ENCODE data around the gene FBXO42.
"Not testable (repeated sequence)": the region's sequence is repeated elsewhere in the genome, so short reads cannot be mapped to it uniquely, and the experiment has no call there.

FBXO42 gene

GRCh38 chr1:16251381-16251780 is 100.9 kb downstream of the FBXO42 start:
- H3K4me1 Mint-ChIP-seq = peaks cover 14 to 31% of the 10 kb centered on the region in 2 donors
- no peak overlapping the region for H3K27ac Mint-ChIP-seq
- no peak for DNase-seq
- H3K27me3 Mint-ChIP-seq = no peaks in the 10 kb centered on the region
- no peaks in the 10 kb centered on the region for H3K9me3 Mint-ChIP-seq
- ATAC-seq (replicated peaks) = no peak
- H3K36me3 Mint-ChIP-seq = peaks cover 24 to 46% of the 10 kb centered on the region in 2 donors
- H3K4me3 Mint-ChIP-seq = no peak overlapping the region

- H3K27ac Mint-ChIP-seq = no peak overlapping the region
- no peak overlapping the region for H3K4me3 Mint-ChIP-seq
- H3K36me3 Mint-ChIP-seq = peaks cover 25 to 44% of the 10 kb centered on the region in 2 donors
- H3K9me3 Mint-ChIP-seq = no peaks in the 10 kb centered on the region
- DNase-seq (no peak), ATAC-seq (replicated peaks) (no peak)
- no peaks in the 10 kb centered on the region for H3K27me3 Mint-ChIP-seq
- peaks cover 14 to 31% of the 10 kb centered on the region in 2 donors for H3K4me1 Mint-ChIP-seq
Observed at GRCh38 chr1:16250524-16251251, 101.6 kb downstream of the FBXO42 start.

- H3K4me1 Mint-ChIP-seq = peaks cover 14 to 31% of the 10 kb centered on the region in 2 donors
- H3K4me3 Mint-ChIP-seq = peak overlapping the region; percentile 41 to 60
- ATAC-seq (replicated peaks) (peak; percentile 57 to 66), DNase-seq (no peak)
- H3K27ac Mint-ChIP-seq = peak overlapping the region; percentile 44
- no peaks in the 10 kb centered on the region for H3K27me3 Mint-ChIP-seq
- no peaks in the 10 kb centered on the region for H3K9me3 Mint-ChIP-seq
- H3K36me3 Mint-ChIP-seq = peaks cover 23 to 41% of the 10 kb centered on the region in 2 donors
Observed at GRCh38 chr1:16249596-16250241, 102.6 kb downstream of the FBXO42 start.

- peak overlapping the region in 1 of 2 donors; percentile 47 for H3K4me3 Mint-ChIP-seq
- no peak for DNase-seq
- H3K27me3 Mint-ChIP-seq = no peaks in the 10 kb centered on the region
- peaks cover 20 to 41% of the 10 kb centered on the region in 2 donors for H3K36me3 Mint-ChIP-seq
- H3K4me1 Mint-ChIP-seq = peaks cover 14 to 37% of the 10 kb centered on the region in 2 donors
- ATAC-seq (replicated peaks) = peak; percentile 76 to 81
- peak overlapping the region; percentile 44 for H3K27ac Mint-ChIP-seq
- H3K9me3 Mint-ChIP-seq = no peaks in the 10 kb centered on the region
Observed at GRCh38 chr1:16248603-16249516, 103.4 kb downstream of the FBXO42 start.

GRCh38 chr1:16248007-16248436 is 104.3 kb downstream of the FBXO42 start:
- no peak overlapping the region for H3K4me3 Mint-ChIP-seq
- peaks cover 20 to 41% of the 10 kb centered on the region in 2 donors for H3K36me3 Mint-ChIP-seq
- H3K9me3 Mint-ChIP-seq = no peaks in the 10 kb centered on the region
- DNase-seq (no peak), ATAC-seq (replicated peaks) (no peak)
- H3K27ac Mint-ChIP-seq = no peak overlapping the region
- H3K4me1 Mint-ChIP-seq = peaks cover 14 to 37% of the 10 kb centered on the region in 2 donors
- no peaks in the 10 kb centered on the region for H3K27me3 Mint-ChIP-seq

GRCh38 chr1:16247441-16247840 is 104.8 kb downstream of the FBXO42 start:
- H3K9me3 Mint-ChIP-seq = no peaks in the 10 kb centered on the region
- H3K27ac Mint-ChIP-seq = peak overlapping the region; percentile 86
- H3K4me3 Mint-ChIP-seq = no peak overlapping the region

GRCh38 chr1:16246961-16247360 is 105.3 kb downstream of the FBXO42 start:
- Mint-ChIP-seq H3K36me3 (peaks cover 20 to 35% of the 10 kb centered on the region in 2 donors), H3K4me1 (peaks cover 14 to 37% of the 10 kb centered on the region in 2 donors), H3K9me3 (no peaks in the 10 kb centered on the region), H3K27ac (no peak overlapping the region), H3K4me3 (no peak overlapping the region), H3K27me3 (no peaks in the 10 kb centered on the region)
- DNase-seq (no peak), ATAC-seq (replicated peaks) (no peak)

More at GRCh38 chr1:16247441-16247840, 104.8 kb downstream of the FBXO42 start:
- DNase-seq (no peak), ATAC-seq (replicated peaks) (no peak)
- Mint-ChIP-seq H3K36me3 (peaks cover 20 to 38% of the 10 kb centered on the region in 2 donors), H3K4me1 (peaks cover 14 to 37% of the 10 kb centered on the region in 2 donors), H3K27me3 (no peaks in the 10 kb centered on the region)

- not testable (repeated sequence) for ATAC-seq (replicated peaks); H3K4me3 Mint-ChIP-seq; H3K27ac Mint-ChIP-seq; H3K27me3 Mint-ChIP-seq; H3K9me3 Mint-ChIP-seq; DNase-seq
- Mint-ChIP-seq H3K4me1 (peaks cover 14 to 37% of the 10 kb centered on the region in 2 donors), H3K36me3 (peaks cover 17 to 30% of the 10 kb centered on the region in 2 donors)
Observed at GRCh38 chr1:16246239-16246638, 106.0 kb downstream of the FBXO42 start.

- DNase-seq = no peak
- Mint-ChIP-seq H3K9me3 (no peaks in the 10 kb centered on the region), H3K4me3 (no peak overlapping the region), H3K27ac (no peak overlapping the region), H3K4me1 (peaks cover 14 to 32% of the 10 kb centered on the region in 2 donors), H3K27me3 (no peaks in the 10 kb centered on the region), H3K36me3 (peaks cover 15 to 25% of the 10 kb centered on the region in 2 donors)
- no peak for ATAC-seq (replicated peaks)
Observed at GRCh38 chr1:16245476-16246196, 106.6 kb downstream of the FBXO42 start.

GRCh38 chr1:16244650-16245285 is 107.5 kb downstream of the FBXO42 start:
- no peak for DNase-seq
- Mint-ChIP-seq H3K27ac (peak overlapping the region; percentile 59), H3K36me3 (peaks cover 14 to 24% of the 10 kb centered on the region in 2 donors), H3K4me3 (no peak overlapping the region), H3K4me1 (peaks cover 14 to 27% of the 10 kb centered on the region in 2 donors), H3K27me3 (no peaks in the 10 kb centered on the region), H3K9me3 (no peaks in the 10 kb centered on the region)
- ATAC-seq (replicated peaks) = no peak

GRCh38 chr1:16243936-16244649 is 108.2 kb downstream of the FBXO42 start:
- no peaks in the 10 kb centered on the region for H3K27me3 Mint-ChIP-seq
- peaks cover 9 to 21% of the 10 kb centered on the region in 2 donors for H3K4me1 Mint-ChIP-seq
- ATAC-seq (replicated peaks) (peak; percentile 77 to 85), DNase-seq (peak; percentile 49)
- H3K9me3 Mint-ChIP-seq = no peaks in the 10 kb centered on the region
- peak overlapping the region; percentile 51 for H3K27ac Mint-ChIP-seq
- H3K36me3 Mint-ChIP-seq = peaks cover 10 to 20% of the 10 kb centered on the region in 2 donors
- no peak overlapping the region for H3K4me3 Mint-ChIP-seq

GRCh38 chr1:16243215-16243610 is 109.1 kb downstream of the FBXO42 start:
- peak overlapping the region; percentile 9 for H3K27ac Mint-ChIP-seq
- no peak for DNase-seq
- no peak for ATAC-seq (replicated peaks)
- H3K9me3 Mint-ChIP-seq = no peaks in the 10 kb centered on the region
- H3K4me3 Mint-ChIP-seq = no peak overlapping the region
- H3K4me1 Mint-ChIP-seq = peaks cover 3 to 12% of the 10 kb centered on the region in 2 donors
- H3K27me3 Mint-ChIP-seq = no peaks in the 10 kb centered on the region
- peaks cover 9 to 16% of the 10 kb centered on the region in 2 donors for H3K36me3 Mint-ChIP-seq
